HepG2 (cell line): ENCODE results near the gene ATP6V0D1. TPM values are rescaled to one million over a fixed set of nuclear protein-coding genes. Genes with fewer than 3 reads are reported as not detected.

Experiments used
- BRCA1 ChIP-seq: sonication (generic); formaldehyde crosslinking; IDR thresholded peaks from 2 replicates; pipeline ENCODE4 v1.4.0; 2020; ENCODE audit warnings: missing genetic modification reagents
- CENPT ChIP-seq: sonication (generic); formaldehyde crosslinking; IDR thresholded peaks from 2 replicates; pipeline ENCODE4 v1.8.0; 2022; ENCODE audit warnings: low read depth, mild to moderate bottlenecking, moderate library complexity, missing genetic modification reagents
- HDAC2 ChIP-seq: sonication (generic); formaldehyde crosslinking; IDR thresholded peaks from 2 replicates; pipeline ENCODE4 v1.4.0; 2020; ENCODE audit warnings: missing genetic modification reagents
- MED1 ChIP-seq: sonication (generic); formaldehyde crosslinking; IDR thresholded peaks from 2 replicates; pipeline ENCODE4 v1.4.0; 2020; ENCODE audit warnings: missing genetic modification reagents
- POLR2G ChIP-seq: fragments of 200-400 bp; formaldehyde crosslinking; IDR thresholded peaks from 2 replicates; pipeline ENCODE4 v1.6.1; 2018; ENCODE audit warnings: mild to moderate bottlenecking, low read depth, low read length, moderate library complexity
- ZMYM4 ChIP-seq: sonication (generic); formaldehyde crosslinking; IDR thresholded peaks from 2 replicates; pipeline ENCODE4 v1.8.1; 2023; ENCODE audit warnings: mild to moderate bottlenecking, missing genetic modification reagents
- ZNF558 ChIP-seq: sonication (generic); formaldehyde crosslinking; IDR thresholded peaks from 2 replicates; pipeline ENCODE4 v1.9.0; 2022; ENCODE audit warnings: mild to moderate bottlenecking, missing genetic modification reagents, borderline replicate concordance
- ZNF777 ChIP-seq: sonication (generic); formaldehyde crosslinking; IDR thresholded peaks from 2 replicates; pipeline ENCODE4 v1.4.0; 2020; ENCODE audit warnings: missing genetic modification reagents
- ZNF792 ChIP-seq: IDR thresholded peaks from 2 replicates; pipeline ENCODE4 v1.6.1; 2016
- polyA plus RNA-seq, 8 experiments: library from polyadenylated mRNA; depleted of rRNA in 3 of 8; stranded (reverse) in 7 of 8; unstranded in 1 of 8; fragments of >200 nt; fragmentation: Illumina TruSeq in 4 of 8; extraction: Trizol in 4 of 8; gene quantifications; 2 replicates each; pipeline versions ENCODE4 v1.2.1 to v1.2.3, GENCODE V29; 2011 to 2016; ENCODE audit warnings: low read depth in 4 of 8, missing spikeins in 1 of 8, mixed read lengths in 1 of 8; ENCODE audit not compliant: insufficient read depth in 1 of 8
- total RNA-seq, 5 experiments: library from RNA; depleted of rRNA; stranded (reverse); fragments of >200 nt; fragmentation: Illumina TruSeq; extraction: Trizol; gene quantifications; 2 replicates each; pipeline ENCODE4 v1.2.3, GENCODE V29; 2016; ENCODE audit warnings: low read depth in 1 of 5
- TF ChIP-seq, protein P1 (sequence below): sonication (generic); formaldehyde crosslinking; IDR thresholded peaks from 2 replicates; pipeline ENCODE4 v1.5.0; 2020; ENCODE audit warnings: mild to moderate bottlenecking, missing genetic modification reagents
- TF ChIP-seq, protein P2 (sequence below): sonication (generic); formaldehyde crosslinking; IDR thresholded peaks from 2 replicates; pipeline ENCODE4 v1.4.0; 2020; ENCODE audit warnings: missing genetic modification reagents, mild to moderate bottlenecking, borderline replicate concordance
- TF ChIP-seq, protein P3 (sequence below): sonication (generic); formaldehyde crosslinking; IDR thresholded peaks from 2 replicates; pipeline ENCODE4 v1.5.0; 2020; ENCODE audit warnings: missing genetic modification reagents
- TF ChIP-seq, protein P4 (sequence below): sonication (generic); formaldehyde crosslinking; IDR thresholded peaks from 2 replicates; pipeline ENCODE4 v1.5.0; 2020; ENCODE audit warnings: mild to moderate bottlenecking, missing genetic modification reagents, borderline replicate concordance
- TF ChIP-seq, protein P5 (sequence below): sonication (generic); formaldehyde crosslinking; IDR thresholded peaks from 2 replicates; pipeline ENCODE4 v1.8.1; 2022; ENCODE audit warnings: mild to moderate bottlenecking, missing genetic modification reagents

ATP6V0D1 gene
- total and polyA plus RNA-seq, 2 of the 13 experiments (the other 11 are each of a cell fraction or from before 2014, with no cell fraction given), result 51.1 to 61.3 TPM

DNA sequence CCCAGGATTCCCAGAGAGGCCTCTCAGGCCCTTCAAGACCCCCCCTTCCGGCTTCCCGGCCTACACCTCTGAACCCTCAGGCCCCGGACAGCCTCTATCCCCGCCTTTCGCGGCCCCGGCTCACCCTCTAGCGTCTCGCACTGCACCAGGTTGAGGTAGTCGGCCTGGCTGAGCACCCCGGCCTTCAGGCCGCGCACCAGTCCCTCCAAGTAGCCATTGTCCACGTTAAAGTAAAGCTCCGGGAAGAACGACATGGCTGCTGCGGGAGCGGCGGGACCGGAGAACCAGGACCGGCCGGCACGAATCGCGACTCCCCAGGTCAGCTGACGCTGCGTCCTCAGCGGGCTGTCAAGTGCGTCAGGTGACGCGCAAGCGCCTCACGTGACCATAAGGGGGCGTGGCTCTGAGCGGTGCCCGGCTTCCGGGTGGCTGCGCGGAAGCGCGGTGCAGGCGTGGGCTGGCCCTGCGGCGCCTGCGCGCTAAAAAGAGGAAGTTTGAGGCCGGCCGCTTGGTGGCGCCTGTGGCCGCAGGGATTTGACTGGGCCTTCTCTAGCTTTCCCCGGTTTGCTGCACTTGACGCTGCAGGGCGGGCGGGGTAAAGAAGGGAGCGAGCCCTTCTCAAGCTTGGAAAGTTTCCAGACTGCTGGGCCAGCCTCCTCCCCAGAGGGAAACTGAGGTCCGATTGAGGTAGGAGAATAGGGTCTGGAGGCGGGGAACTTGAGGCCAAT lies at the start of gene ATP6V0D1 (continued):
- TF ChIP-seq, protein P1, sequence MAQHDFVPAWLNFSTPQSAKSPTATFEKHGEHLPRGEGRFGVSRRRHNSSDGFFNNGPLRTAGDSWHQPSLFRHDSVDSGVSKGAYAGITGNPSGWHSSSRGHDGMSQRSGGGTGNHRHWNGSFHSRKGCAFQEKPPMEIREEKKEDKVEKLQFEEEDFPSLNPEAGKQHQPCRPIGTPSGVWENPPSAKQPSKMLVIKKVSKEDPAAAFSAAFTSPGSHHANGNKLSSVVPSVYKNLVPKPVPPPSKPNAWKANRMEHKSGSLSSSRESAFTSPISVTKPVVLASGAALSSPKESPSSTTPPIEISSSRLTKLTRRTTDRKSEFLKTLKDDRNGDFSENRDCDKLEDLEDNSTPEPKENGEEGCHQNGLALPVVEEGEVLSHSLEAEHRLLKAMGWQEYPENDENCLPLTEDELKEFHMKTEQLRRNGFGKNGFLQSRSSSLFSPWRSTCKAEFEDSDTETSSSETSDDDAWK (CRISPR knock-in tag), result no peak
- peak; percentile 96 for TF ChIP-seq HDAC2
- TF ChIP-seq, protein P2, sequence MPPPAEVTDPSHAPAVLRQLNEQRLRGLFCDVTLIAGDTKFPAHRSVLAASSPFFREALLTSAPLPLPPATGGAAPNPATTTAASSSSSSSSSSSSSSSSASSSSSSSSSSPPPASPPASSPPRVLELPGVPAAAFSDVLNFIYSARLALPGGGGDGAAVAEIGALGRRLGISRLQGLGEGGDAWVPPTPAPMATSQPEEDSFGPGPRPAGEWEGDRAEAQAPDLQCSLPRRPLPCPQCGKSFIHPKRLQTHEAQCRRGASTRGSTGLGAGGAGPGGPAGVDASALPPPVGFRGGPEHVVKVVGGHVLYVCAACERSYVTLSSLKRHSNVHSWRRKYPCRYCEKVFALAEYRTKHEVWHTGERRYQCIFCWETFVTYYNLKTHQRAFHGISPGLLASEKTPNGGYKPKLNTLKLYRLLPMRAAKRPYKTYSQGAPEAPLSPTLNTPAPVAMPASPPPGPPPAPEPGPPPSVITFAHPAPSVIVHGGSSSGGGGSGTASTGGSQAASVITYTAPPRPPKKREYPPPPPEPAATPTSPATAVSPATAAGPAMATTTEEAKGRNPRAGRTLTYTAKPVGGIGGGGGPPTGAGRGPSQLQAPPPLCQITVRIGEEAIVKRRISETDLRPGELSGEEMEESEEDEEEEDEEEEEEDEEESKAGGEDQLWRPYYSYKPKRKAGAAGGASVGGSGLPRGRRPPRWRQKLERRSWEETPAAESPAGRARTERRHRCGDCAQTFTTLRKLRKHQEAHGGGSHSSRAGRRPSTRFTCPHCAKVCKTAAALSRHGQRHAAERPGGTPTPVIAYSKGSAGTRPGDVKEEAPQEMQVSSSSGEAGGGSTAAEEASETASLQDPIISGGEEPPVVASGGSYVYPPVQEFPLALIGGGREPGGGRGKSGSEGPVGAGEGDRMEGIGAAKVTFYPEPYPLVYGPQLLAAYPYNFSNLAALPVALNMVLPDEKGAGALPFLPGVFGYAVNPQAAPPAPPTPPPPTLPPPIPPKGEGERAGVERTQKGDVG, result peak; percentile 98
- TF ChIP-seq, protein P3, sequence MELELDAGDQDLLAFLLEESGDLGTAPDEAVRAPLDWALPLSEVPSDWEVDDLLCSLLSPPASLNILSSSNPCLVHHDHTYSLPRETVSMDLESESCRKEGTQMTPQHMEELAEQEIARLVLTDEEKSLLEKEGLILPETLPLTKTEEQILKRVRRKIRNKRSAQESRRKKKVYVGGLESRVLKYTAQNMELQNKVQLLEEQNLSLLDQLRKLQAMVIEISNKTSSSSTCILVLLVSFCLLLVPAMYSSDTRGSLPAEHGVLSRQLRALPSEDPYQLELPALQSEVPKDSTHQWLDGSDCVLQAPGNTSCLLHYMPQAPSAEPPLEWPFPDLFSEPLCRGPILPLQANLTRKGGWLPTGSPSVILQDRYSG (CRISPR knock-in tag), result no peak
- TF ChIP-seq, protein P4, sequence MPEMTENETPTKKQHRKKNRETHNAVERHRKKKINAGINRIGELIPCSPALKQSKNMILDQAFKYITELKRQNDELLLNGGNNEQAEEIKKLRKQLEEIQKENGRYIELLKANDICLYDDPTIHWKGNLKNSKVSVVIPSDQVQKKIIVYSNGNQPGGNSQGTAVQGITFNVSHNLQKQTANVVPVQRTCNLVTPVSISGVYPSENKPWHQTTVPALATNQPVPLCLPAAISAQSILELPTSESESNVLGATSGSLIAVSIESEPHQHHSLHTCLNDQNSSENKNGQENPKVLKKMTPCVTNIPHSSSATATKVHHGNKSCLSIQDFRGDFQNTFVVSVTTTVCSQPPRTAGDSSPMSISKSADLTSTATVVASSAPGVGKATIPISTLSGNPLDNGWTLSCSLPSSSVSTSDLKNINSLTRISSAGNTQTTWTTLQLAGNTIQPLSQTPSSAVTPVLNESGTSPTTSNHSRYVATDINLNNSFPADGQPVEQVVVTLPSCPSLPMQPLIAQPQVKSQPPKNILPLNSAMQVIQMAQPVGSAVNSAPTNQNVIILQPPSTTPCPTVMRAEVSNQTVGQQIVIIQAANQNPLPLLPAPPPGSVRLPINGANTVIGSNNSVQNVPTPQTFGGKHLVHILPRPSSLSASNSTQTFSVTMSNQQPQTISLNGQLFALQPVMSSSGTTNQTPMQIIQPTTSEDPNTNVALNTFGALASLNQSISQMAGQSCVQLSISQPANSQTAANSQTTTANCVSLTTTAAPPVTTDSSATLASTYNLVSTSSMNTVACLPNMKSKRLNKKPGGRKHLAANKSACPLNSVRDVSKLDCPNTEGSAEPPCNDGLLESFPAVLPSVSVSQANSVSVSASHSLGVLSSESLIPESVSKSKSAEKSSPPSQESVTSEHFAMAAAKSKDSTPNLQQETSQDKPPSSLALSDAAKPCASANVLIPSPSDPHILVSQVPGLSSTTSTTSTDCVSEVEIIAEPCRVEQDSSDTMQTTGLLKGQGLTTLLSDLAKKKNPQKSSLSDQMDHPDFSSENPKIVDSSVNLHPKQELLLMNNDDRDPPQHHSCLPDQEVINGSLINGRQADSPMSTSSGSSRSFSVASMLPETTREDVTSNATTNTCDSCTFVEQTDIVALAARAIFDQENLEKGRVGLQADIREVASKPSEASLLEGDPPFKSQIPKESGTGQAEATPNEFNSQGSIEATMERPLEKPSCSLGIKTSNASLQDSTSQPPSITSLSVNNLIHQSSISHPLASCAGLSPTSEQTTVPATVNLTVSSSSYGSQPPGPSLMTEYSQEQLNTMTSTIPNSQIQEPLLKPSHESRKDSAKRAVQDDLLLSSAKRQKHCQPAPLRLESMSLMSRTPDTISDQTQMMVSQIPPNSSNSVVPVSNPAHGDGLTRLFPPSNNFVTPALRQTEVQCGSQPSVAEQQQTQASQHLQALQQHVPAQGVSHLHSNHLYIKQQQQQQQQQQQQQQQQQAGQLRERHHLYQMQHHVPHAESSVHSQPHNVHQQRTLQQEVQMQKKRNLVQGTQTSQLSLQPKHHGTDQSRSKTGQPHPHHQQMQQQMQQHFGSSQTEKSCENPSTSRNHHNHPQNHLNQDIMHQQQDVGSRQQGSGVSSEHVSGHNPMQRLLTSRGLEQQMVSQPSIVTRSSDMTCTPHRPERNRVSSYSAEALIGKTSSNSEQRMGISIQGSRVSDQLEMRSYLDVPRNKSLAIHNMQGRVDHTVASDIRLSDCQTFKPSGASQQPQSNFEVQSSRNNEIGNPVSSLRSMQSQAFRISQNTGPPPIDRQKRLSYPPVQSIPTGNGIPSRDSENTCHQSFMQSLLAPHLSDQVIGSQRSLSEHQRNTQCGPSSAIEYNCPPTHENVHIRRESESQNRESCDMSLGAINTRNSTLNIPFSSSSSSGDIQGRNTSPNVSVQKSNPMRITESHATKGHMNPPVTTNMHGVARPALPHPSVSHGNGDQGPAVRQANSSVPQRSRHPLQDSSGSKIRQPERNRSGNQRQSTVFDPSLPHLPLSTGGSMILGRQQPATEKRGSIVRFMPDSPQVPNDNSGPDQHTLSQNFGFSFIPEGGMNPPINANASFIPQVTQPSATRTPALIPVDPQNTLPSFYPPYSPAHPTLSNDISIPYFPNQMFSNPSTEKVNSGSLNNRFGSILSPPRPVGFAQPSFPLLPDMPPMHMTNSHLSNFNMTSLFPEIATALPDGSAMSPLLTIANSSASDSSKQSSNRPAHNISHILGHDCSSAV, result no peak
- TF ChIP-seq ZMYM4 (CRISPR knock-in tag), result peak; percentile 91
- TF ChIP-seq BRCA1 (CRISPR knock-in tag), result no peak
- TF ChIP-seq, protein P5, sequence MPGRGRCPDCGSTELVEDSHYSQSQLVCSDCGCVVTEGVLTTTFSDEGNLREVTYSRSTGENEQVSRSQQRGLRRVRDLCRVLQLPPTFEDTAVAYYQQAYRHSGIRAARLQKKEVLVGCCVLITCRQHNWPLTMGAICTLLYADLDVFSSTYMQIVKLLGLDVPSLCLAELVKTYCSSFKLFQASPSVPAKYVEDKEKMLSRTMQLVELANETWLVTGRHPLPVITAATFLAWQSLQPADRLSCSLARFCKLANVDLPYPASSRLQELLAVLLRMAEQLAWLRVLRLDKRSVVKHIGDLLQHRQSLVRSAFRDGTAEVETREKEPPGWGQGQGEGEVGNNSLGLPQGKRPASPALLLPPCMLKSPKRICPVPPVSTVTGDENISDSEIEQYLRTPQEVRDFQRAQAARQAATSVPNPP (CRISPR knock-in tag), result peak; percentile 78; the same call in 1 of the 2 replicates
- peak; percentile 95 for TF ChIP-seq POLR2G
- TF ChIP-seq ZNF558 (CRISPR knock-in tag), result peak; percentile 85; the same call in 1 of the 2 replicates
- TF ChIP-seq CENPT (CRISPR knock-in tag), result no peak
- peak; percentile 98 for TF ChIP-seq ZNF792
- TF ChIP-seq MED1 (CRISPR knock-in tag), result peak; percentile 75
- TF ChIP-seq ZNF777 (CRISPR knock-in tag), result no peak; the same call in none of the 2 replicates
